Neural cell (in vitro differentiated cells): ENCODE measurements around the gene TUBB3. TPM values are rescaled to one million over a fixed set of nuclear protein-coding genes. Genes with fewer than 3 reads are reported as not detected.
A peak's percentile ranks its signal among the peaks of the same experiment; 100 is the strongest.

Experiments
- H2AFZ ChIP-seq: fragments of 200-600, 300-800 bp; sonication (generic), shearing (Covaris generic); 2 replicates; pipeline ENCODE4 v1.6.0; 2014; ENCODE audit warnings: low read depth, mild to moderate bottlenecking, antibody characterized with exemption, low read length, moderate library complexity
- H3F3A ChIP-seq: fragments of 200-600 bp; shearing (Covaris generic); 2 replicates; pipeline ENCODE4 v1.6.1; 2016; ENCODE audit warnings: mild to moderate bottlenecking, moderate library complexity, mixed read lengths, antibody characterized with exemption, low read length; ENCODE audit not compliant: insufficient read depth, poor library complexity, severe bottlenecking
- H3K27ac ChIP-seq: fragments of 200-600, 300-800 bp; sonication (generic), shearing (Covaris generic); 2 replicates; pipeline ENCODE4 v1.5.1; 2014; ENCODE audit warnings: mild to moderate bottlenecking, low read length, moderate library complexity
- H3K27me3 ChIP-seq: fragments of 300-800, 200-600 bp; sonication (generic), shearing (Covaris generic); 2 replicates; pipeline ENCODE4 v1.6.0; 2014; ENCODE audit warnings: mild to moderate bottlenecking, low read depth, low read length, moderate library complexity; ENCODE audit not compliant: insufficient read depth
- H3K36me3 ChIP-seq: fragments of 300-800, 200-600 bp; sonication (generic), shearing (Covaris generic); 2 replicates; pipeline ENCODE4 v1.5.1; 2014; ENCODE audit warnings: mild to moderate bottlenecking, antibody characterized with exemption, low read length, moderate library complexity; ENCODE audit not compliant: insufficient read depth
- H3K4me2 ChIP-seq: fragments of 300-800, 200-600 bp; sonication (generic), shearing (Covaris generic); 2 replicates; pipeline ENCODE4 v1.6.0; 2014; ENCODE audit warnings: mild to moderate bottlenecking, low read length
- H3K4me3 ChIP-seq: fragments of 300-800, 200-600 bp; sonication (generic), shearing (Covaris generic); 2 replicates; pipeline ENCODE4 v1.5.1; 2014; ENCODE audit warnings: mild to moderate bottlenecking, low read length, moderate library complexity
- H3K79me2 ChIP-seq: fragments of 200-600 bp; shearing (Covaris generic); replicated peaks from 2 replicates; pipeline ENCODE4 v1.6.0; 2014; ENCODE audit warnings: mild to moderate bottlenecking, low read length, moderate library complexity; ENCODE audit not compliant: insufficient read depth
- H3K9ac ChIP-seq: fragments of 300-800, 200-600 bp; sonication (generic), shearing (Covaris generic); 2 replicates; pipeline ENCODE4 v1.6.1; 2016; ENCODE audit warnings: mild to moderate bottlenecking, low read length, mixed read lengths
- H3K9me2 ChIP-seq: fragments of 200-600 bp; shearing (Covaris generic); 2 replicates; pipeline ENCODE4 v1.6.1; 2016; ENCODE audit warnings: mild to moderate bottlenecking, low read length, mixed read lengths; ENCODE audit not compliant: insufficient read depth
- H3K9me3 ChIP-seq: fragments of 200-600, 300-800 bp; sonication (generic), shearing (Covaris generic); 2 replicates; pipeline ENCODE4 v1.6.1; 2016; ENCODE audit warnings: mild to moderate bottlenecking, mixed run types, low read length, moderate library complexity, mixed read lengths
- H4K20me1 ChIP-seq: fragments of 200-600 bp; shearing (Covaris generic); 2 replicates; pipeline ENCODE4 v1.6.1; 2016; ENCODE audit warnings: mild to moderate bottlenecking, mixed run types; ENCODE audit not compliant: insufficient read depth
- EP300 ChIP-seq: fragments of 450-650 bp; conservative IDR thresholded peaks from 2 replicates; pipeline ENCODE4 v1.6.1; 2014; ENCODE audit warnings: antibody characterized with exemption, mild to moderate bottlenecking, moderate library complexity; ENCODE audit not compliant: poor library complexity, severe bottlenecking
- EZH2 ChIP-seq: fragments of 200-600, 300-800 bp; shearing (Covaris generic), sonication (generic); IDR thresholded peaks from 2 replicates; pipeline ENCODE4 v1.6.1; 2014; ENCODE audit warnings: antibody characterized with exemption, low read length, borderline replicate concordance, mild to moderate bottlenecking; ENCODE audit not compliant: insufficient read depth, poor library complexity, severe bottlenecking
- MXI1 ChIP-seq: fragments of 450-650 bp; conservative IDR thresholded peaks from 2 replicates; pipeline ENCODE4 v1.6.1; 2014; ENCODE audit warnings: antibody characterized with exemption, mild to moderate bottlenecking; ENCODE audit not compliant: poor library complexity, severe bottlenecking
- POLR2AphosphoS5 ChIP-seq: IDR thresholded peaks from 2 replicates; pipeline ENCODE4 v1.6.1; 2012
- RAD21 ChIP-seq: fragments of 450-650 bp; conservative IDR thresholded peaks from 2 replicates; pipeline ENCODE4 v1.6.1; 2014; ENCODE audit warnings: antibody characterized with exemption, mild to moderate bottlenecking, moderate library complexity
- SMC3 ChIP-seq: fragments of 450-650 bp; conservative IDR thresholded peaks from 2 replicates; pipeline ENCODE4 v1.6.1; 2014; ENCODE audit warnings: antibody characterized with exemption, mild to moderate bottlenecking, moderate library complexity; ENCODE audit not compliant: poor library complexity
- TAF1 ChIP-seq: IDR thresholded peaks from 2 replicates; pipeline ENCODE4 v1.6.1; 2012; ENCODE audit warnings: low read depth
- polyA plus RNA-seq: library from polyadenylated mRNA; depleted of rRNA; stranded (reverse); fragments of >200 nt; gene quantifications from 2 replicates; pipeline ENCODE4 v1.2.3, GENCODE V29; 2014
- TF ChIP-seq, protein P1 (sequence below): fragments of 450-650 bp; IDR thresholded peaks from 2 replicates; pipeline ENCODE4 v1.5.1; 2014; ENCODE audit warnings: antibody characterized with exemption, mild to moderate bottlenecking, moderate library complexity; ENCODE audit not compliant: poor library complexity, severe bottlenecking
- TF ChIP-seq, protein P2 (sequence below): IDR thresholded peaks from 2 replicates; pipeline ENCODE4 v1.6.1; 2012; ENCODE audit warnings: borderline replicate concordance

TUBB3 gene
- polyA plus RNA-seq, 1 donor from 2014 or later: 2,442 TPM

DNA sequence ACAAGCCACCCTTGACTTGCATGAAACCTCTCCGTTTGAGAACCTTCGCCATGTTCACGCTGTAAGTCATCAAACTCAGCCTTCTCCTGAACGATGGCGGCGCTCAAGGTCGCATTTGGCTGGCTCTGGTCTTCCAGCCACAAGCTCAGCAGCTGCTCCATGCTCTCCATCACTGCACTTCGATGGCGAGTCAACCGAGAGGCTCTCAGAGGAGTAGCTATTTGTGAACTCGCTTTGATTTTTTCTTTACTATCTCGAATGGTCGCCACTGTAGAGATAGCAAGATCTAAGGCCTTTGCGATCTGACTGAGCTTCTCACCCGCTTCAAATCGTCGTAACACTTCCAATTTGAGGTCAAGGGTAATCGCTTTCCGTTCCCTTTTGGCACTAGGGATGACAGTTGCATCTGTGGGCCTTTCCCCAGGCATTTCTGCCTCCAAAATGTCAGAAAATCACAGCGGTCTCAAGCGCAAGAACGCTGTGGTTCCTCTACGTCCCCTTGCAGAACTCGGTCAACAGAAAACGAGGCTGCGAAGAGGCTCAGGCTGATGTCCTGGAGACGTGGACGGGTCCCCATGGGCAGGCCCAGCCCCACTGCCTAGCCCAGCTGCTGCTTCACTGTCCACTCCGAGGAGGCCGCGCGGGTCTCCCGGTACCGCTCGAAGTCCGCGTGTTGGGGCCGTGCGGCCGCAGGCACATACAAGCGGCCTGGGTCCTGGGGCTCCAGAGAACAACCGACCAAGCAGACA, 48.5 kb downstream of the TUBB3 start (continued):
- TF ChIP-seq MXI1: no peak

DNA sequence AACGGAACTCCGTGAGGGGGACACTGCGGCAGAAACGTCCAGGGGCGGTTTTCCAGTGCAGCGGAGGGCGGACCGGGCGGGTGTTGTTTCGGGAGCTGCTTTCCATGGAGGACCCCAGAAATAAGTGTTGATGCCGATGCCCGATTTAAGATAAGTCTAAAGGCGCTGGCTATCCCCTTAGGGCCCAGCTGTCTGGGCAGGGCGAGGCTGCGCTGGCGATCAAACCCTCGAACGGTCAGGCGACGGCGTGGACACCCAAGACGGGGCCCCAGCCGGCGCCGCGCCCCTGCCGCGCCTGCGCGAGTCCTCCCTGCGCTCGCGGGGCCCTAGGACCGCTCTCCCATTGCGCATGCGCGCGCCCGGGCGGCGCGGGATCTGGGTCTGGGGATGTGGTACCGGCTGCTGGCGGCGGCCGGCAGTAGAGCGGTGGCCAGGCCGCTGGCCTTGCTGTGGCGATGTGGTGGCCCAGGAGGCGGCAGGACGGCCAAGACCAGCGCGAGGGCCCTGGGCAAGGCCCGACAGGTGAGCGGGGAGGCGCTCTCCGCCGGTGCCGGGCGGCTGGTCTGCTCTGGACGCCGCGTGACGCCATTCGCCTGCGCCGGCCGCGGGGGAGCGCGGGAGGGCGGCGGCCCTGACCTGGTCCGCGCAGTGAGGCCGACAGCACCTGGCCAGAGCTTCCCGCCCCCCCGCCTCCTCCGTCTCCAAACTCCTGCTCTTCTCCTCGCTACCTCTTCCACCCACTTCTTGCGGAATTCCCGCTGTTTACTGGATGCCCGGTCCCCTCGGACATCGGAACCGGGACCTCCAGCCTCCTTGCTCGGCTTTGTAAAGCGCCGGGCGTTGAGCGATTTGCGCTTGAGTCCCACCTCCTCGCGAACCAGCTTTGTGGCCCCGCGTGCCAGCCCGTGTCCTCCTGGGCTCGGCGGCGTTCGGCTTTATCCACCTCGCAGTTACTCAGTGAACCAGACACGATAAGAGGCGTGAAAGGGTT, 49.4 kb downstream of the TUBB3 start:
- H3K9me2 ChIP-seq: no peaks in the 10 kb centered on the region
- H3K79me2 ChIP-seq: peaks cover 38% of the 10 kb centered on the region
- peak overlapping the region; percentile 96 for H3K9ac ChIP-seq
- TF ChIP-seq SMC3 (peak; percentile 40), EZH2 (no peak), MXI1 (peak; percentile 89), RAD21 (peak; percentile 31), TAF1 (no peak), POLR2AphosphoS5 (peak; percentile 97), EP300 (peak; percentile 79)
- TF ChIP-seq, protein P1, sequence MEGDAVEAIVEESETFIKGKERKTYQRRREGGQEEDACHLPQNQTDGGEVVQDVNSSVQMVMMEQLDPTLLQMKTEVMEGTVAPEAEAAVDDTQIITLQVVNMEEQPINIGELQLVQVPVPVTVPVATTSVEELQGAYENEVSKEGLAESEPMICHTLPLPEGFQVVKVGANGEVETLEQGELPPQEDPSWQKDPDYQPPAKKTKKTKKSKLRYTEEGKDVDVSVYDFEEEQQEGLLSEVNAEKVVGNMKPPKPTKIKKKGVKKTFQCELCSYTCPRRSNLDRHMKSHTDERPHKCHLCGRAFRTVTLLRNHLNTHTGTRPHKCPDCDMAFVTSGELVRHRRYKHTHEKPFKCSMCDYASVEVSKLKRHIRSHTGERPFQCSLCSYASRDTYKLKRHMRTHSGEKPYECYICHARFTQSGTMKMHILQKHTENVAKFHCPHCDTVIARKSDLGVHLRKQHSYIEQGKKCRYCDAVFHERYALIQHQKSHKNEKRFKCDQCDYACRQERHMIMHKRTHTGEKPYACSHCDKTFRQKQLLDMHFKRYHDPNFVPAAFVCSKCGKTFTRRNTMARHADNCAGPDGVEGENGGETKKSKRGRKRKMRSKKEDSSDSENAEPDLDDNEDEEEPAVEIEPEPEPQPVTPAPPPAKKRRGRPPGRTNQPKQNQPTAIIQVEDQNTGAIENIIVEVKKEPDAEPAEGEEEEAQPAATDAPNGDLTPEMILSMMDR: peak; percentile 55
- TF ChIP-seq, protein P2, sequence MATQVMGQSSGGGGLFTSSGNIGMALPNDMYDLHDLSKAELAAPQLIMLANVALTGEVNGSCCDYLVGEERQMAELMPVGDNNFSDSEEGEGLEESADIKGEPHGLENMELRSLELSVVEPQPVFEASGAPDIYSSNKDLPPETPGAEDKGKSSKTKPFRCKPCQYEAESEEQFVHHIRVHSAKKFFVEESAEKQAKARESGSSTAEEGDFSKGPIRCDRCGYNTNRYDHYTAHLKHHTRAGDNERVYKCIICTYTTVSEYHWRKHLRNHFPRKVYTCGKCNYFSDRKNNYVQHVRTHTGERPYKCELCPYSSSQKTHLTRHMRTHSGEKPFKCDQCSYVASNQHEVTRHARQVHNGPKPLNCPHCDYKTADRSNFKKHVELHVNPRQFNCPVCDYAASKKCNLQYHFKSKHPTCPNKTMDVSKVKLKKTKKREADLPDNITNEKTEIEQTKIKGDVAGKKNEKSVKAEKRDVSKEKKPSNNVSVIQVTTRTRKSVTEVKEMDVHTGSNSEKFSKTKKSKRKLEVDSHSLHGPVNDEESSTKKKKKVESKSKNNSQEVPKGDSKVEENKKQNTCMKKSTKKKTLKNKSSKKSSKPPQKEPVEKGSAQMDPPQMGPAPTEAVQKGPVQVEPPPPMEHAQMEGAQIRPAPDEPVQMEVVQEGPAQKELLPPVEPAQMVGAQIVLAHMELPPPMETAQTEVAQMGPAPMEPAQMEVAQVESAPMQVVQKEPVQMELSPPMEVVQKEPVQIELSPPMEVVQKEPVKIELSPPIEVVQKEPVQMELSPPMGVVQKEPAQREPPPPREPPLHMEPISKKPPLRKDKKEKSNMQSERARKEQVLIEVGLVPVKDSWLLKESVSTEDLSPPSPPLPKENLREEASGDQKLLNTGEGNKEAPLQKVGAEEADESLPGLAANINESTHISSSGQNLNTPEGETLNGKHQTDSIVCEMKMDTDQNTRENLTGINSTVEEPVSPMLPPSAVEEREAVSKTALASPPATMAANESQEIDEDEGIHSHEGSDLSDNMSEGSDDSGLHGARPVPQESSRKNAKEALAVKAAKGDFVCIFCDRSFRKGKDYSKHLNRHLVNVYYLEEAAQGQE: no peak
- H3K9me3 ChIP-seq: no peaks in the 10 kb centered on the region
- peaks cover 7% of the 10 kb centered on the region for H3K36me3 ChIP-seq
- H4K20me1 ChIP-seq: no peaks in the 10 kb centered on the region
- H2AFZ ChIP-seq: peak overlapping the region; percentile 99
- H3K27ac ChIP-seq: peak overlapping the region; percentile 87
- H3K27me3 ChIP-seq: no peaks in the 10 kb centered on the region
- peak overlapping the region; percentile 98 for H3K4me3 ChIP-seq
- H3K4me2 ChIP-seq: peak overlapping the region; percentile 80
- H3F3A ChIP-seq: no peaks in the 10 kb centered on the region
